ENCODE results near the gene LRBA.

DNA sequence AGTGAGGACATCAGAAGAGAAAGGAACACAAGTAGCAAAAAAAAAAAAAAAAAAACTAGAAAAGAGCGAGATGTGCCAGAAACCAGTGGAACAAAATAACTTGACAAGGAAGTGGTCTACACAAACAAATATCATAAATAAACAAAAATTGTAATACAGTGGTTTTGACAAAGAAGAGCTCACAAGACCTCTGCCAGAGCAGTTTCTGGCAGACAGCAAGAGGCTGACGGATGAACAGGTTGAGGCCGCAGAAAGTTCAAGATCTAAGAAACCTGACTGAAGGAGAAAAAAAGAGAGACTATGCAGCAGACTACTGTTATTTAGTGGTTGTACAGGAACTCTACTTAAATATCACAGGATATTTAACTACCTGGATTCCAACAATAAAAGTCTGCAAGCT, 367.0 kb downstream of the LRBA start:
- TF ChIP-seq, protein P1, sequence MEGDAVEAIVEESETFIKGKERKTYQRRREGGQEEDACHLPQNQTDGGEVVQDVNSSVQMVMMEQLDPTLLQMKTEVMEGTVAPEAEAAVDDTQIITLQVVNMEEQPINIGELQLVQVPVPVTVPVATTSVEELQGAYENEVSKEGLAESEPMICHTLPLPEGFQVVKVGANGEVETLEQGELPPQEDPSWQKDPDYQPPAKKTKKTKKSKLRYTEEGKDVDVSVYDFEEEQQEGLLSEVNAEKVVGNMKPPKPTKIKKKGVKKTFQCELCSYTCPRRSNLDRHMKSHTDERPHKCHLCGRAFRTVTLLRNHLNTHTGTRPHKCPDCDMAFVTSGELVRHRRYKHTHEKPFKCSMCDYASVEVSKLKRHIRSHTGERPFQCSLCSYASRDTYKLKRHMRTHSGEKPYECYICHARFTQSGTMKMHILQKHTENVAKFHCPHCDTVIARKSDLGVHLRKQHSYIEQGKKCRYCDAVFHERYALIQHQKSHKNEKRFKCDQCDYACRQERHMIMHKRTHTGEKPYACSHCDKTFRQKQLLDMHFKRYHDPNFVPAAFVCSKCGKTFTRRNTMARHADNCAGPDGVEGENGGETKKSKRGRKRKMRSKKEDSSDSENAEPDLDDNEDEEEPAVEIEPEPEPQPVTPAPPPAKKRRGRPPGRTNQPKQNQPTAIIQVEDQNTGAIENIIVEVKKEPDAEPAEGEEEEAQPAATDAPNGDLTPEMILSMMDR (IDR thresholded peaks at IDR 0.05): no peak
- TF ChIP-seq POLR2A (IDR thresholded peaks at IDR 0.05) (no peak), POLR2AphosphoS5 (IDR thresholded peaks at IDR 0.05; ENCODE audit: insufficient read depth in 1 of 2, low read depth in 1 of 2) (no peak)
